SK-N-MC (cell line): ENCODE data around the gene HLA-A.

Experiments used
- EZH2 ChIP-seq: fragments of 200-600 bp; sonication (generic); IDR thresholded peaks from one replicate; pipeline ENCODE4 v1.6.1; 2017; ENCODE audit warnings: antibody characterized with exemption
- POLR2AphosphoS5 ChIP-seq: IDR thresholded peaks from 2 replicates; pipeline ENCODE4 v1.6.1; 2012; ENCODE audit warnings: mild to moderate bottlenecking, low read depth, low read length, borderline replicate concordance

DNA sequence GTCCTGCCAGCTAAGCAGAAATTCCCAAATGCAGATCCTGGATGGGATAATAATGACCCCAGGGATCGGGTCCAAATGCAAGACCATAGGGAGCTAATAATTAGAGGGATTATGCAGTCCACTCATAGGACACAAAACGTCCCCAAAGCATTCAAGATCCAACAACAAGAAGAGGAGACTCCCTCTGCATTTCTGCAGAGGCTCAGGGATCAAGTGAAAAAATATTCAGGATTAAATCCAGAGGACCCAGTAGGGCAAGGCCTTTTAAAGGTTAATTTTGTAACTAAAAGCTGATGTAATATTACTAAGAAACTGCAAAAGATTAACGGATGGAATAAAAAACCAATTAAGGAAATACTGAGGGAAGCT, 22.2 kb downstream of the HLA-A start:
- TF ChIP-seq EZH2 (no peak), POLR2AphosphoS5 (no peak)
